Pancreas (tissue), 10 donors: ENCODE results near the gene RBM38. TPM values are rescaled to one million over a fixed set of nuclear protein-coding genes. Genes with fewer than 3 reads are reported as not detected.
A peak's percentile ranks its signal among the peaks of the same experiment; 100 is the strongest.

Experiments
- ATAC-seq, 4 donors: fragments of 200-7000 bp; cut with Tn5 transposase; one replicate each; pipeline versions ENCODE4 v1.8.0 to v1.9.1; 2020; ENCODE audit warnings: mild to moderate bottlenecking in 4 of 4, moderate library complexity in 4 of 4
- DNase-seq, 6 donors: peaks; one replicate each; pipeline ENCODE4 v3.0.0-alpha.2; 2020
- FAIRE-seq: peaks from 2 replicates; lab custom pipeline; 2012; peaks lifted over from hg19 to GRCh38; lab: Jason Lieb, UNC
- H3K27ac ChIP-seq, 4 donors: fragments of 200-600 bp; sonication (generic); 1 replicate in 3 of 4; 2 replicates in 1 of 4; pipeline versions ENCODE4 v1.5.0 to v1.8.0; 2020
- H3K27me3 ChIP-seq, 4 donors: fragments of 200-600 bp; one replicate each; pipeline ENCODE4 v1.8.0; 2021
- H3K36me3 ChIP-seq, 3 donors: fragments of 200-600 bp; sonication (generic) in 1 of 3; one replicate each; pipeline versions ENCODE4 v1.5.0 to v1.8.0; 2020 to 2021
- H3K4me1 ChIP-seq, 3 donors: fragments of 200-600 bp; one replicate each; pipeline ENCODE4 v1.8.0; 2021
- H3K4me3 ChIP-seq, 4 donors: fragments of 200-600 bp; sonication (generic) in 2 of 4; one replicate each; pipeline versions ENCODE4 v1.5.0 to v1.8.0; 2020 to 2021
- H3K9me3 ChIP-seq, 4 donors: fragments of 200-600 bp; one replicate each; pipeline ENCODE4 v1.8.0; 2021
- CTCF ChIP-seq, 4 donors: fragments of 200-600 bp; sonication (generic) in 3 of 4; IDR thresholded peaks; one replicate each; pipeline versions ENCODE4 v1.5.0 to v1.8.0; 2021; ENCODE audit warnings: antibody characterized with exemption in 4 of 4
- WGBS, 2 donors: extraction: QIAGEN DNeasy Blood & Tissue Kit; methylation state at CpG; one replicate each; pipeline ENCODE4 v1.1.7; 2013; 5-methylcytosine and 5-hydroxymethylcytosine counted together
- intact Hi-C, 3 donors: fragments of 100-400 bp; cut with DNase I; formaldehyde crosslinking; loops; one replicate each; pipeline versions ENCODE4 v1.11.1 to v1.14.2; 2022
- polyA plus RNA-seq, 2 donors: library from polyadenylated mRNA; stranded (reverse); fragments of 200-250 nt; gene quantifications; one replicate each; pipeline ENCODE4 v1.2.3, GENCODE V29; 2013
- total RNA-seq, 6 donors: library from RNA; stranded (reverse); fragmentation: NEBNext Ultra II Directional in 4 of 6; extraction: Animal tissue kit (Norgen Biotek cat#: 25700) in 4 of 6; gene quantifications; one replicate each; pipeline versions ENCODE4 v1.2.1 to v1.2.4, GENCODE V29; 2021 to 2023
- donor health status: healthy with polysubstance abuse.
- donor health status: DM: no; HTN: no; CAD: no; lungs with moderate emphysema.
- donor health status: DM: no; HTN: no; CAD: no.
- donor health status: control.
- donor health status: control.
- donor health status: Bipolar disorder and iron deficiency.
- donor health status: DM: yes; HTN: yes; CAD: no.
- donor health status: DM: no; HTN: no; CAD: no.
- donor health status: DM: no; HTN: no; CAD: no.
- donor health status: DM: yes; HTN: yes; CAD: no.

RBM38 gene
- total and polyA plus RNA-seq, 8 donors: 3.9 to 13.1 (median 6.2) TPM

GRCh38 chr20:57388953-57389694 lies 2.1 kb upstream of the RBM38 start:
- Histone ChIP-seq H3K4me1 (peaks cover 0 to 7% (median 0%) of the 10 kb centered on the region in 3 donors), H3K36me3 (no peaks in the 10 kb centered on the region), H3K27me3 (no peaks in the 10 kb centered on the region), H3K27ac (peak overlapping the region in 2 of 4 donors; percentile 23 to 34), H3K4me3 (peak overlapping the region in 2 of 4 donors; percentile 38 to 46), H3K9me3 (no peaks in the 10 kb centered on the region)
- ATAC-seq: peak; percentile 85 to 91 (median 88)
- intact Hi-C loops: no loop called here
- peak; percentile 73 to 93 (median 84) for DNase-seq
- TF ChIP-seq CTCF (IDR thresholded peaks at IDR 0.05): no peak
- WGBS, 2 donors: 3 to 4% methylated on average over 46 to 57 of the region's 57 CpGs
- no peak for FAIRE-seq

- Histone ChIP-seq H3K9me3 (no peaks in the 10 kb centered on the region), H3K27me3 (no peaks in the 10 kb centered on the region), H3K4me3 (peak overlapping the region in 2 of 4 donors; percentile 38 to 46), H3K27ac (peak overlapping the region in 2 of 4 donors; percentile 23 to 34), H3K36me3 (no peaks in the 10 kb centered on the region), H3K4me1 (peaks cover 0 to 7% (median 0%) of the 10 kb centered on the region in 3 donors)
- no peak for ATAC-seq
- FAIRE-seq: no peak
- 66 to 68% methylated on average over 48 to 52 of the region's 52 CpGs for WGBS, 2 donors
- DNase-seq: peak in 3 of 6 donors; percentile 52 to 81 (median 62)
- no peak for TF ChIP-seq CTCF (IDR thresholded peaks at IDR 0.05)
- intact Hi-C loops: no loop called here
Observed at GRCh38 chr20:57389695-57390603, 1.2 kb upstream of the RBM38 start.

- Histone ChIP-seq H3K4me3 (peak overlapping the region; percentile 37 to 78 (median 64)), H3K9me3 (no peaks in the 10 kb centered on the region), H3K4me1 (peaks cover 0 to 7% (median 0%) of the 10 kb centered on the region in 3 donors), H3K36me3 (no peaks in the 10 kb centered on the region), H3K27me3 (no peaks in the 10 kb centered on the region), H3K27ac (no peak overlapping the region)
- no peak for TF ChIP-seq CTCF (IDR thresholded peaks at IDR 0.05)
- FAIRE-seq: no peak
- WGBS, 2 donors: 2 to 4% methylated on average over 26 to 96 of the region's 98 CpGs
- DNase-seq: peak in 5 of 6 donors; percentile 23 to 81 (median 54)
- no peak for ATAC-seq
- intact Hi-C loops: no loop called here
Observed at GRCh38 chr20:57391439-57392301, 474 bp downstream of the RBM38 start.

GRCh38 chr20:57392512-57393271 lies 1.5 kb downstream of the RBM38 start:
- no peaks in the 10 kb centered on the region for H3K9me3 ChIP-seq
- DNase-seq: peak in 3 of 6 donors; percentile 45 to 80 (median 57)
- H3K27me3 ChIP-seq: no peaks in the 10 kb centered on the region
- no peaks in the 10 kb centered on the region for H3K36me3 ChIP-seq
- H3K27ac ChIP-seq: no peak overlapping the region
- peaks cover 0 to 7% (median 0%) of the 10 kb centered on the region in 3 donors for H3K4me1 ChIP-seq
- TF ChIP-seq CTCF (IDR thresholded peaks at IDR 0.05): no peak
- intact Hi-C loops: no loop called here
- no peak for FAIRE-seq
- no peak for ATAC-seq
- H3K4me3 ChIP-seq: peak overlapping the region in 3 of 4 donors; percentile 57 to 78 (median 70)
- WGBS, 2 donors: 40 to 67% methylated on average over 33 of the region's 33 CpGs
